GM23248 (cell line): ENCODE data around the gene GPR42.

ENCODE experiments used
- EZH2 ChIP-seq: fragments of 200-600 bp; sonication (generic); IDR thresholded peaks from 2 replicates; pipeline ENCODE4 v1.6.1; 2018; ENCODE audit warnings: antibody characterized with exemption, mild to moderate bottlenecking; ENCODE audit not compliant: insufficient read depth, poor library complexity, severe bottlenecking
- EZH2phosphoT487 ChIP-seq: fragments of 200-600 bp; sonication (generic); IDR thresholded peaks from 2 replicates; pipeline ENCODE4 v1.6.1; 2018; ENCODE audit warnings: antibody characterized with exemption, moderate library complexity, mild to moderate bottlenecking, low read depth; ENCODE audit not compliant: insufficient read depth

- TF ChIP-seq EZH2: no peak
- TF ChIP-seq EZH2phosphoT487: no peak
Measured at GRCh38 chr19:35368378-35368777, 2.5 kb upstream of the GPR42 start.
